Measurements from ENCODE around the gene RWDD3. TPM values are rescaled to one million over a fixed set of nuclear protein-coding genes. Genes with fewer than 3 reads are reported as not detected.

The RWDD3 gene
- total RNA-seq, 1 experiment from 2014 or later: 6.1 TPM

GRCh38 chr1:95229706-95230105 is 4.3 kb upstream of the RWDD3 start:
- intact Hi-C loops (cut with micrococcal nuclease; ENCODE audit: unreplicated experiment): loop anchor here (10.0 kb wide), 1 partner anchor 115 kb away; the partner anchor contains the start of gene TLCD4

DNA sequence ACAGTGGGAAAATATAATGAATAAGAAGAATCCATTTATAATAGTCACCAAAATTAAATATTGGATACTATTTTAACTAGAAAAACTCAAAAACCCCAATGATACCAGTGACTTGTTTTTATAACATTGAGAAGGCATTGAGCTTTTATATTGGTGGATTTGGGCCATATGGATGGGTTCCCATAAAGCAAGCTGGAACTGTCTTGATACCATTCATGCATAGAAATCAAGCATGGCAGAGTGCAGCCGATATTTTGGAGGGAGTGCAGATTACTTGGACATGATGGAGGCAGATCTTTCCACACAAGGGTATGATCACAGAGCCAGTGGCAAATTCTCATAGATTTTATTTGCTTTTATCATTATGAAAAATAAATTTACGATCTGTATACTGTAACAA is 3.8 kb upstream of the RWDD3 start:
- H3K9me3 ChIP-seq (ENCODE audit: control insufficient read depth, insufficient read depth, low read depth, low read length): no peaks in the 10 kb centered on the region
- in situ Hi-C loops (cut with HindIII; ENCODE audit: low pct_unique_long_range_greater_than_20kb, low sequenced_read_pairs) (no loop called here), intact Hi-C loops (cut with micrococcal nuclease; ENCODE audit: unreplicated experiment) (loop anchor here (10.0 kb wide), 1 partner anchor 115 kb away; the partner anchor contains the start of gene TLCD4)
- H3K4me1 ChIP-seq (ENCODE audit: control insufficient read depth, insufficient read depth, low read length): peaks cover 7% of the 10 kb centered on the region
- no peak for ATAC-seq
- TF ChIP-seq POLR2AphosphoS5 (IDR thresholded peaks at IDR 0.05; ENCODE audit: low read depth, low read length): no peak
- TF ChIP-seq, protein P1, sequence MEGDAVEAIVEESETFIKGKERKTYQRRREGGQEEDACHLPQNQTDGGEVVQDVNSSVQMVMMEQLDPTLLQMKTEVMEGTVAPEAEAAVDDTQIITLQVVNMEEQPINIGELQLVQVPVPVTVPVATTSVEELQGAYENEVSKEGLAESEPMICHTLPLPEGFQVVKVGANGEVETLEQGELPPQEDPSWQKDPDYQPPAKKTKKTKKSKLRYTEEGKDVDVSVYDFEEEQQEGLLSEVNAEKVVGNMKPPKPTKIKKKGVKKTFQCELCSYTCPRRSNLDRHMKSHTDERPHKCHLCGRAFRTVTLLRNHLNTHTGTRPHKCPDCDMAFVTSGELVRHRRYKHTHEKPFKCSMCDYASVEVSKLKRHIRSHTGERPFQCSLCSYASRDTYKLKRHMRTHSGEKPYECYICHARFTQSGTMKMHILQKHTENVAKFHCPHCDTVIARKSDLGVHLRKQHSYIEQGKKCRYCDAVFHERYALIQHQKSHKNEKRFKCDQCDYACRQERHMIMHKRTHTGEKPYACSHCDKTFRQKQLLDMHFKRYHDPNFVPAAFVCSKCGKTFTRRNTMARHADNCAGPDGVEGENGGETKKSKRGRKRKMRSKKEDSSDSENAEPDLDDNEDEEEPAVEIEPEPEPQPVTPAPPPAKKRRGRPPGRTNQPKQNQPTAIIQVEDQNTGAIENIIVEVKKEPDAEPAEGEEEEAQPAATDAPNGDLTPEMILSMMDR (IDR thresholded peaks at IDR 0.05): no peak
- H3K27ac ChIP-seq (ENCODE audit: low read length): no peak overlapping the region
- no peak for DNase-seq (ENCODE audit: low read depth, low spot score)
- no peaks in the 10 kb centered on the region for H3K27me3 ChIP-seq (ENCODE audit: control insufficient read depth, insufficient read depth, low read length)
- BruUV-seq (replicated peaks): no TSS peak
- ChIA-PET POLR2A (no interaction called here), CTCF (no interaction called here)
- no peaks in the 10 kb centered on the region for H3K36me3 ChIP-seq (ENCODE audit: control insufficient read depth, insufficient read depth, low read length)
- H3K4me3 ChIP-seq (ENCODE audit: low read depth in 2 of 2, low read length in 2 of 2): no peak overlapping the region

More at GRCh38 chr1:95229706-95230105, 4.3 kb upstream of the RWDD3 start:
- peaks cover 7% of the 10 kb centered on the region for H3K4me1 ChIP-seq (ENCODE audit: control insufficient read depth, insufficient read depth, low read length)
- H3K9me3 ChIP-seq (ENCODE audit: control insufficient read depth, insufficient read depth, low read depth, low read length): no peaks in the 10 kb centered on the region
- ATAC-seq (no peak), DNase-seq (ENCODE audit: low read depth, low spot score) (no peak)
- TF ChIP-seq, protein P2, sequence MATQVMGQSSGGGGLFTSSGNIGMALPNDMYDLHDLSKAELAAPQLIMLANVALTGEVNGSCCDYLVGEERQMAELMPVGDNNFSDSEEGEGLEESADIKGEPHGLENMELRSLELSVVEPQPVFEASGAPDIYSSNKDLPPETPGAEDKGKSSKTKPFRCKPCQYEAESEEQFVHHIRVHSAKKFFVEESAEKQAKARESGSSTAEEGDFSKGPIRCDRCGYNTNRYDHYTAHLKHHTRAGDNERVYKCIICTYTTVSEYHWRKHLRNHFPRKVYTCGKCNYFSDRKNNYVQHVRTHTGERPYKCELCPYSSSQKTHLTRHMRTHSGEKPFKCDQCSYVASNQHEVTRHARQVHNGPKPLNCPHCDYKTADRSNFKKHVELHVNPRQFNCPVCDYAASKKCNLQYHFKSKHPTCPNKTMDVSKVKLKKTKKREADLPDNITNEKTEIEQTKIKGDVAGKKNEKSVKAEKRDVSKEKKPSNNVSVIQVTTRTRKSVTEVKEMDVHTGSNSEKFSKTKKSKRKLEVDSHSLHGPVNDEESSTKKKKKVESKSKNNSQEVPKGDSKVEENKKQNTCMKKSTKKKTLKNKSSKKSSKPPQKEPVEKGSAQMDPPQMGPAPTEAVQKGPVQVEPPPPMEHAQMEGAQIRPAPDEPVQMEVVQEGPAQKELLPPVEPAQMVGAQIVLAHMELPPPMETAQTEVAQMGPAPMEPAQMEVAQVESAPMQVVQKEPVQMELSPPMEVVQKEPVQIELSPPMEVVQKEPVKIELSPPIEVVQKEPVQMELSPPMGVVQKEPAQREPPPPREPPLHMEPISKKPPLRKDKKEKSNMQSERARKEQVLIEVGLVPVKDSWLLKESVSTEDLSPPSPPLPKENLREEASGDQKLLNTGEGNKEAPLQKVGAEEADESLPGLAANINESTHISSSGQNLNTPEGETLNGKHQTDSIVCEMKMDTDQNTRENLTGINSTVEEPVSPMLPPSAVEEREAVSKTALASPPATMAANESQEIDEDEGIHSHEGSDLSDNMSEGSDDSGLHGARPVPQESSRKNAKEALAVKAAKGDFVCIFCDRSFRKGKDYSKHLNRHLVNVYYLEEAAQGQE (IDR thresholded peaks at IDR 0.05; ENCODE audit: insufficient read depth in 1 of 2, low read depth in 2 of 2, low read length in 1 of 2): no peak
- no peak for TF ChIP-seq TCF7L2 (IDR thresholded peaks at IDR 0.05; ENCODE audit: low read depth, low read length)
- no peak for TF ChIP-seq SIN3A (IDR thresholded peaks at IDR 0.05; ENCODE audit: borderline replicate concordance, insufficient read depth, low read depth, low read length)
- TF ChIP-seq, protein P1 (IDR thresholded peaks at IDR 0.05): no peak
- TF ChIP-seq POLR2AphosphoS5 (IDR thresholded peaks at IDR 0.05; ENCODE audit: low read depth, low read length): no peak
- H3K27ac ChIP-seq (ENCODE audit: low read length): no peak overlapping the region
- no peaks in the 10 kb centered on the region for H3K36me3 ChIP-seq (ENCODE audit: control insufficient read depth, insufficient read depth, low read length)
- ChIA-PET CTCF (no interaction called here), POLR2A (no interaction called here)
- BruUV-seq (replicated peaks): no TSS peak
- in situ Hi-C loops (cut with HindIII; ENCODE audit: low pct_unique_long_range_greater_than_20kb, low sequenced_read_pairs): no loop called here
- no peaks in the 10 kb centered on the region for H3K27me3 ChIP-seq (ENCODE audit: control insufficient read depth, insufficient read depth, low read length)
- H3K4me3 ChIP-seq (ENCODE audit: low read depth in 2 of 2, low read length in 2 of 2): no peak overlapping the region
